Calu3 (cell line): ENCODE data around the gene SCNM1. TPM values are rescaled to one million over a fixed set of nuclear protein-coding genes. Genes with fewer than 3 reads are reported as not detected.

Experiments
- BruUV-seq: library from RNA; stranded (reverse); fragments of 400-500 nt; replicated peaks from 2 replicates; lab custom pipeline; 2021; lab: Mats Ljungman, UMichigan
- CTCF ChIA-PET: fragments of 300-600 bp; sonication (Branson Sonifier 250); formaldehyde crosslinking; loops from one replicate; lab custom pipeline; 2022; ENCODE audit warnings: antibody characterized with exemption; lab: Charles Lee
- DNase-seq: peaks from one replicate; pipeline ENCODE4 v3.0.0; 2022
- H3K27ac Mint-ChIP-seq: one replicate; pipeline ENCODE4 v1.8.0; 2022; ENCODE audit warnings: mixed read lengths; ENCODE audit not compliant: unreplicated experiment
- H3K27me3 Mint-ChIP-seq: one replicate; pipeline ENCODE4 v1.8.0; 2022; ENCODE audit warnings: mixed read lengths; ENCODE audit not compliant: unreplicated experiment
- H3K36me3 Mint-ChIP-seq: one replicate; pipeline ENCODE4 v1.8.0; 2022; ENCODE audit warnings: mild to moderate bottlenecking, moderate library complexity, mixed read lengths; ENCODE audit not compliant: insufficient read depth, unreplicated experiment
- H3K4me1 Mint-ChIP-seq: one replicate; pipeline ENCODE4 v1.8.0; 2022; ENCODE audit warnings: mild to moderate bottlenecking, low read depth, mixed read lengths; ENCODE audit not compliant: unreplicated experiment
- H3K4me3 Mint-ChIP-seq: one replicate; pipeline ENCODE4 v1.8.0; 2022; ENCODE audit warnings: mild to moderate bottlenecking, low read depth, moderate library complexity, mixed read lengths; ENCODE audit not compliant: unreplicated experiment
- H3K9me3 Mint-ChIP-seq: one replicate; pipeline ENCODE4 v1.8.0; 2022; ENCODE audit warnings: low read depth, mixed read lengths; ENCODE audit not compliant: unreplicated experiment
- CTCF ChIP-seq: fragments of 200-600 bp; IDR thresholded peaks from one replicate; pipeline ENCODE4 v1.8.0; 2022; ENCODE audit warnings: antibody characterized with exemption; ENCODE audit not compliant: unreplicated experiment
- intact Hi-C: fragments of 100-400 bp; cut with micrococcal nuclease; formaldehyde crosslinking; loops from one replicate; pipeline ENCODE4 v1.10.0; 2022; ENCODE audit not compliant: unreplicated experiment
- total RNA-seq: library from RNA; stranded (reverse); gene quantifications from 2 replicates; pipeline ENCODE4 v1.2.3, GENCODE V29; 2022

SCNM1 gene
- total RNA-seq, 1 experiment from 2014 or later, result 47.3 TPM

GRCh38 chr1:151134396-151134795 is 31.5 kb upstream of the SCNM1 start:
- Mint-ChIP-seq H3K36me3 (peaks cover 14% of the 10 kb centered on the region), H3K27me3 (peaks cover 87% of the 10 kb centered on the region), H3K27ac (no peak overlapping the region), H3K4me3 (no peak overlapping the region), H3K9me3 (no peaks in the 10 kb centered on the region), H3K4me1 (peaks cover 16% of the 10 kb centered on the region)
- TF ChIP-seq CTCF, result no peak
- no peak for DNase-seq
- no TSS peak for BruUV-seq
- CTCF ChIA-PET, result interaction anchor here (0.6 to 1.3 kb wide), 2 partner anchors 18 to 911 kb away, joined by 3 to 5 read pairs; no protein-coding TSS in a partner anchor
- intact Hi-C loops, result no loop called here

DNA sequence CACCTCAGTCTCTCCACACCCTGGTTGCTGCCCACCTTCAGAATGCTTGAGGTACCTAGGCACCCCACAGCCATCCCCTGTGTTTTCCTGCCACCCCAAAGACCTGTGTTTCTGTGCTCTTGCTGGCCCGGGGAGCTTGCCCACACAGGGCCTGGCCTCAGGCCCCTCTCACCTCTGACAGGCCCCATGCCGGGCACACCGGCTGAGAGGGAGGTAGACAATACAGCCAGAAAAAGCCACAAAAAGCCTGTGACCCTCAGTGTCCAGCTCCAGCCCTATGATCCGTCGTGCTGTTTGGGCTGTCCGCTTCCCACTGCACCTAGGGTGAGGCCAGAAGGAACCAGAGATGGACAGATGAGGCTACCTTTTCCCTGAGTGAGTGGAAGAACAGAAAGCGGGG is 31.0 kb upstream of the SCNM1 start:
- Mint-ChIP-seq H3K27ac (no peak overlapping the region), H3K9me3 (no peaks in the 10 kb centered on the region), H3K36me3 (peaks cover 14% of the 10 kb centered on the region), H3K4me3 (no peak overlapping the region), H3K27me3 (peaks cover 93% of the 10 kb centered on the region), H3K4me1 (peaks cover 16% of the 10 kb centered on the region)
- no TSS peak for BruUV-seq
- TF ChIP-seq CTCF, result no peak
- CTCF ChIA-PET, result interaction anchor here (1.2 to 1.3 kb wide), 2 partner anchors 12 to 17 kb away, joined by 3 read pairs; partner anchors contain the start of gene SEMA6C
- intact Hi-C loops, result no loop called here
- DNase-seq, result no peak

GRCh38 chr1:151135433-151136385 is 30.2 kb upstream of the SCNM1 start:
- no peak overlapping the region for H3K4me3 Mint-ChIP-seq
- H3K27ac Mint-ChIP-seq, result no peak overlapping the region
- H3K9me3 Mint-ChIP-seq, result no peaks in the 10 kb centered on the region
- no peak for TF ChIP-seq CTCF
- peaks cover 89% of the 10 kb centered on the region for H3K27me3 Mint-ChIP-seq
- no peak for DNase-seq
- no TSS peak for BruUV-seq
- H3K36me3 Mint-ChIP-seq, result peaks cover 14% of the 10 kb centered on the region
- intact Hi-C loops, result no loop called here
- CTCF ChIA-PET, result interaction anchor here (1.2 kb wide), 1 partner anchor 11 kb away, joined by 3 read pairs; the partner anchor contains the start of gene SEMA6C
- H3K4me1 Mint-ChIP-seq, result peaks cover 15% of the 10 kb centered on the region

- H3K4me3 Mint-ChIP-seq, result no peak overlapping the region
- intact Hi-C loops, result no loop called here
Observed at GRCh38 chr1:151137789-151138188, 28.2 kb upstream of the SCNM1 start.

More at GRCh38 chr1:151137789-151138188, 28.2 kb upstream of the SCNM1 start:
- CTCF ChIA-PET, result no interaction called here
- no peak for TF ChIP-seq CTCF
- Mint-ChIP-seq H3K36me3 (no peaks in the 10 kb centered on the region), H3K27me3 (peaks cover 70% of the 10 kb centered on the region), H3K4me1 (no peaks in the 10 kb centered on the region), H3K9me3 (no peaks in the 10 kb centered on the region), H3K27ac (no peak overlapping the region)
- BruUV-seq, result no TSS peak
- DNase-seq, result no peak
